ENCODE measurements around the gene HMGCS1.

DNA sequence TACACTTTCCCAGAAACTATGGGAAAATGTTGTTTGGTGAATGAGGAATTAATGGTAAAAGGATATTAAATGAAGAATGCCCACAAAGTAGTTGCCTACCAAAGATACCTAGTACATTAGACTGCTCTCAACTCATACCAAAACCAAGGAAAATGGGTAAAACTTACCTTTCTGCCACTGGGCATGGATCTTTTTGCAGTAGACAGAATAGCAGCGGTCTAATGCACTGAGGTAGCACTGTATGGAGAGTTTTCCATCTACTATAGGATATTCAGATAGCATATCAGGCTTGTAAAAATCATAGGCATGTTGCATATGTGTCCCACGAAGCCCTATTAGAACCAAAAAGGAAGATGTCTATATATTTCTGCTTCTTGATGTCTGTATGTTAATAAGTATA is 16.4 kb downstream of the HMGCS1 start:
- TF ChIP-seq FOXA1 (IDR thresholded peaks at IDR 0.05): no peak
- TF ChIP-seq FOXA1 (CRISPR knock-in tag; IDR thresholded peaks at IDR 0.05): no peak
- no peak for TF ChIP-seq MXD1 (CRISPR knock-in tag; IDR thresholded peaks at IDR 0.05)
- 0 out of 2 replicates have a peak, but pooled peaks have one; percentile 20 for TF ChIP-seq POLR2AphosphoS5 (IDR thresholded peaks at IDR 0.05; ENCODE audit: low read depth, low read length)
- no peak for TF ChIP-seq ZNF549 (CRISPR knock-in tag; IDR thresholded peaks at IDR 0.05)
- TF ChIP-seq, protein P1, sequence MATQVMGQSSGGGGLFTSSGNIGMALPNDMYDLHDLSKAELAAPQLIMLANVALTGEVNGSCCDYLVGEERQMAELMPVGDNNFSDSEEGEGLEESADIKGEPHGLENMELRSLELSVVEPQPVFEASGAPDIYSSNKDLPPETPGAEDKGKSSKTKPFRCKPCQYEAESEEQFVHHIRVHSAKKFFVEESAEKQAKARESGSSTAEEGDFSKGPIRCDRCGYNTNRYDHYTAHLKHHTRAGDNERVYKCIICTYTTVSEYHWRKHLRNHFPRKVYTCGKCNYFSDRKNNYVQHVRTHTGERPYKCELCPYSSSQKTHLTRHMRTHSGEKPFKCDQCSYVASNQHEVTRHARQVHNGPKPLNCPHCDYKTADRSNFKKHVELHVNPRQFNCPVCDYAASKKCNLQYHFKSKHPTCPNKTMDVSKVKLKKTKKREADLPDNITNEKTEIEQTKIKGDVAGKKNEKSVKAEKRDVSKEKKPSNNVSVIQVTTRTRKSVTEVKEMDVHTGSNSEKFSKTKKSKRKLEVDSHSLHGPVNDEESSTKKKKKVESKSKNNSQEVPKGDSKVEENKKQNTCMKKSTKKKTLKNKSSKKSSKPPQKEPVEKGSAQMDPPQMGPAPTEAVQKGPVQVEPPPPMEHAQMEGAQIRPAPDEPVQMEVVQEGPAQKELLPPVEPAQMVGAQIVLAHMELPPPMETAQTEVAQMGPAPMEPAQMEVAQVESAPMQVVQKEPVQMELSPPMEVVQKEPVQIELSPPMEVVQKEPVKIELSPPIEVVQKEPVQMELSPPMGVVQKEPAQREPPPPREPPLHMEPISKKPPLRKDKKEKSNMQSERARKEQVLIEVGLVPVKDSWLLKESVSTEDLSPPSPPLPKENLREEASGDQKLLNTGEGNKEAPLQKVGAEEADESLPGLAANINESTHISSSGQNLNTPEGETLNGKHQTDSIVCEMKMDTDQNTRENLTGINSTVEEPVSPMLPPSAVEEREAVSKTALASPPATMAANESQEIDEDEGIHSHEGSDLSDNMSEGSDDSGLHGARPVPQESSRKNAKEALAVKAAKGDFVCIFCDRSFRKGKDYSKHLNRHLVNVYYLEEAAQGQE (IDR thresholded peaks at IDR 0.05; ENCODE audit: borderline replicate concordance in 1 of 2, low read depth in 1 of 2, low read length in 2 of 2): no peak
- TF ChIP-seq, protein P2, sequence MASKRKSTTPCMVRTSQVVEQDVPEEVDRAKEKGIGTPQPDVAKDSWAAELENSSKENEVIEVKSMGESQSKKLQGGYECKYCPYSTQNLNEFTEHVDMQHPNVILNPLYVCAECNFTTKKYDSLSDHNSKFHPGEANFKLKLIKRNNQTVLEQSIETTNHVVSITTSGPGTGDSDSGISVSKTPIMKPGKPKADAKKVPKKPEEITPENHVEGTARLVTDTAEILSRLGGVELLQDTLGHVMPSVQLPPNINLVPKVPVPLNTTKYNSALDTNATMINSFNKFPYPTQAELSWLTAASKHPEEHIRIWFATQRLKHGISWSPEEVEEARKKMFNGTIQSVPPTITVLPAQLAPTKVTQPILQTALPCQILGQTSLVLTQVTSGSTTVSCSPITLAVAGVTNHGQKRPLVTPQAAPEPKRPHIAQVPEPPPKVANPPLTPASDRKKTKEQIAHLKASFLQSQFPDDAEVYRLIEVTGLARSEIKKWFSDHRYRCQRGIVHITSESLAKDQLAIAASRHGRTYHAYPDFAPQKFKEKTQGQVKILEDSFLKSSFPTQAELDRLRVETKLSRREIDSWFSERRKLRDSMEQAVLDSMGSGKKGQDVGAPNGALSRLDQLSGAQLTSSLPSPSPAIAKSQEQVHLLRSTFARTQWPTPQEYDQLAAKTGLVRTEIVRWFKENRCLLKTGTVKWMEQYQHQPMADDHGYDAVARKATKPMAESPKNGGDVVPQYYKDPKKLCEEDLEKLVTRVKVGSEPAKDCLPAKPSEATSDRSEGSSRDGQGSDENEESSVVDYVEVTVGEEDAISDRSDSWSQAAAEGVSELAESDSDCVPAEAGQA (IDR thresholded peaks at IDR 0.05; ENCODE audit: low read depth): no peak
- TF ChIP-seq, protein P2 (CRISPR knock-in tag; IDR thresholded peaks at IDR 0.05; ENCODE audit: borderline replicate concordance): no peak
- TF ChIP-seq FOSL2 (CRISPR knock-in tag; IDR thresholded peaks at IDR 0.05): no peak
- TF ChIP-seq, protein P3, sequence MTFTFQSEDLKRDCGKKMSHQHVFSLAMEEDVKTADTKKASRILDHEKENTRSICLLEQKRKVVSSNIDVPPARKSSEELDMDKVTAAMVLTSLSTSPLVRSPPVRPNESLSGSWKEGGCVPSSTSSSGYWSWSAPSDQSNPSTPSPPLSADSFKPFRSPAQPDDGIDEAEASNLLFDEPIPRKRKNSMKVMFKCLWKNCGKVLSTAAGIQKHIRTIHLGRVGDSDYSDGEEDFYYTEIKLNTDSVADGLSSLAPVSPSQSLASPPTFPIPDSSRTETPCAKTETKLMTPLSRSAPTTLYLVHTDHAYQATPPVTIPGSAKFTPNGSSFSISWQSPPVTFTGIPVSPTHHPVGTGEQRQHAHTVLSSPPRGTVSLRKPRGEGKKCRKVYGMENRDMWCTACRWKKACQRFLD (CRISPR knock-in tag; IDR thresholded peaks at IDR 0.05; ENCODE audit: borderline replicate concordance): no peak
- TF ChIP-seq ISL2 (CRISPR knock-in tag; IDR thresholded peaks at IDR 0.05): no peak
- TF ChIP-seq SIN3A (IDR thresholded peaks at IDR 0.05; ENCODE audit: borderline replicate concordance, low read depth, low read length): no peak
- no peak for TF ChIP-seq NFRKB (IDR thresholded peaks at IDR 0.05)
- TF ChIP-seq BRCA1 (CRISPR knock-in tag; IDR thresholded peaks at IDR 0.05): no peak
